ENCODE data around the gene FAM222B. TPM values are rescaled to one million over a fixed set of nuclear protein-coding genes. Genes with fewer than 3 reads are reported as not detected.

Gene FAM222B, protein sequence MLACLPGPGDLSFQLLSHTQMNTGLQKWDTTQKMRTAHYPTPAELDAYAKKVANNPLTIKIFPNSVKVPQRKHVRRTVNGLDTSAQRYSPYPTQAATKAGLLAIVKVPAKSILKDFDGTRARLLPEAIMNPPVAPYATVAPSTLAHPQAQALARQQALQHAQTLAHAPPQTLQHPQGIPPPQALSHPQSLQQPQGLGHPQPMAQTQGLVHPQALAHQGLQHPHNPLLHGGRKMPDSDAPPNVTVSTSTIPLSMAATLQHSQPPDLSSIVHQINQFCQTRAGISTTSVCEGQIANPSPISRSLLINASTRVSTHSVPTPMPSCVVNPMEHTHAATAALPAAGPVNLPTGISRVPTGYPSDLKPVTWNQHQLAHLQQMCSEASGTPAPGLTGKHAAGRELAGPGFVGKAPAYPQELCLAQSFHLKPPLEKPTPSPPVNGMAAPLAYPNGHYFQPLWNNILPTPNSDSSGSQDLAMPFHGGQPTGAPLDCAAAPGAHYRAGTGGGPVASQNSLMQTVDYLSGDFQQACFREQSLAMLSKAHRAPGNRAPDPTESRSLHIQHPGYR
- 17.3 and 17.7 TPM in 2 replicates for total RNA-seq

DNA sequence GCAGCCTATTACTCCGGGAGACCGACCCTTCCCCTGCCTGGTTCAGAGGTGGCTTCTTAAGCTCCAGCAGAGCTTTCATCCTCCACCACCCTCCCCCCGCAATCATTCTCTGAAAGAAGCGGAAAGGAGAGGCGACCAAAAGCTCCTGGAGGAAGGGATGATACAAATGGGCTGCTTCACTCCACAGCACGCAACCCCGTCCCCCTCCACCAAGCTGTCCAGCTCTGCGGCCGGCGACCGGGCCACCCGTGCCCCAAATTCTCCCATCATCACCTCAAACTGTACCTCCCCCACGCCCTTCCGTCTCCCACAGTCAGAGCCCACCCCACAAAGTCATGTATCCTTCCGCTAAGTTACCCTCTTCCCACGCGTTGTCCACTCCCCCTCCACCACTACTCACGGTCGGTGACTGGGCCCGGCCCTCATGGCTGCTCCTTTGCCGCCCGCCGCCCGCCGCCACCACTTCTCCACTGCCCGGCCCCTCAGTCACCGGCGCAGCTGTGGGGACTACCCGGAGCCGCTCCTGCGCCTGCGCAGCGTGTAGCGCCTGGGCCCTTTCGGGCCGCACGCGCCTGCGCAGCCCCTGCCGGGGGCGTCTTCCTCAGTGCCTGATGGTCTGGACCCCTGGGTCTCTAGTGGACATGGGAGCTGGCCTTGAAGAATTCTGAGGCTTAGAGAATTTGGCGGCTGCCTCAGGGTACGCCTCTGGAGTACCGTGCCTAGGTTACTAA, at the start of gene FAM222B:
TSS of gene FAM222B (minus strand) at position 509 of the 731 bp plus-strand sequence. CDS start 76,123 bp downstream, outside the sequence.

GRCh38 chr17:28854457-28855335, 12.1 kb upstream of the FAM222B start, which contains the start of gene ERAL1:
Gene ERAL1, plus strand, starts transcription at chr17:28855016. Its CDS starts 19 bp downstream, at chr17:28855035.

DNA sequence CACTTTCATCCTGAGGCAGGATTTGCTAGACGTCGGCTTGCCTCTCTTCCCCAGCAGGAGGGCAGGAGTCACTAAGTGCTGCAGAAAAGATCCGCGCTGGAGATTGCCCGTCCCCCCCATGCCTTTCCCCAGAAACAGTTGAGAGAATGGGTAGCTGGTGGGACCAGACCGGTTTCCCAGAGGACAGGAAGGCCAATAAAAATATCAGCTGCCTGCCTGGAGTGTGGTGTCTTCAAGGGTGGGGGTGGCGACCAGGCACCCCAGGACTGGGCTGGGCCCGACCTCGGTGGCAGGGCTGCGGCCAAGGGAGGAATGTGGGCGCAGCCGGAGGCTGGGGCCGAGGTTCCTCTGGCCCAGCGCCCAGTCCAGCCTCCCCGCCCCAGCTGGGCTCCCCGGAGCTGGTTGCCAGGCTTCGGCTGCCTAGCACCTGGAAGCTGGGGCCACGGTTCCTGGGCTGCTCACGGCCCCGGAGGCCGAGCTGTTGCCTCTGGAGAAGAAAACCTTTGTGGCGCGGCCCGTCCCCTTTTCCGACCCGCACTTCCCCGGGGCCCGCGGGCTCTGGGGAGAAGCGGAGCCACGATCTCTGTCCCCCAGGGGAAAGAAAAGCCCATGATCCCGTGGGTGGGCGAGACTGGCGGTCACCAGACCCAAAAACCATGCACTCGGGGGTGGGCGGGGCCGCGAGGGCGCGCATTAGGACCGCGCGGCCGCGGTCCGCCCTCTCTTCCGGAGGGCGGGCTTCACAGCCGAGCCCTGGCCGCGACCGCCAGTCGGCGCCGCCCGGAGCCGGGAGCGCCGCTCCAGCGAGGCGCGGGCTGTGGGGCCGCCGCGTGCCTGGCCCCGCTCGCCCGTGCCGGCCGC, 99.1 kb downstream of the FAM222B start, which contains the start of gene TRAF4:
TSS of gene TRAF4 (plus strand) at position 769 of the 861 bp plus-strand sequence. CDS start 102 bp downstream, outside the sequence.

DNA sequence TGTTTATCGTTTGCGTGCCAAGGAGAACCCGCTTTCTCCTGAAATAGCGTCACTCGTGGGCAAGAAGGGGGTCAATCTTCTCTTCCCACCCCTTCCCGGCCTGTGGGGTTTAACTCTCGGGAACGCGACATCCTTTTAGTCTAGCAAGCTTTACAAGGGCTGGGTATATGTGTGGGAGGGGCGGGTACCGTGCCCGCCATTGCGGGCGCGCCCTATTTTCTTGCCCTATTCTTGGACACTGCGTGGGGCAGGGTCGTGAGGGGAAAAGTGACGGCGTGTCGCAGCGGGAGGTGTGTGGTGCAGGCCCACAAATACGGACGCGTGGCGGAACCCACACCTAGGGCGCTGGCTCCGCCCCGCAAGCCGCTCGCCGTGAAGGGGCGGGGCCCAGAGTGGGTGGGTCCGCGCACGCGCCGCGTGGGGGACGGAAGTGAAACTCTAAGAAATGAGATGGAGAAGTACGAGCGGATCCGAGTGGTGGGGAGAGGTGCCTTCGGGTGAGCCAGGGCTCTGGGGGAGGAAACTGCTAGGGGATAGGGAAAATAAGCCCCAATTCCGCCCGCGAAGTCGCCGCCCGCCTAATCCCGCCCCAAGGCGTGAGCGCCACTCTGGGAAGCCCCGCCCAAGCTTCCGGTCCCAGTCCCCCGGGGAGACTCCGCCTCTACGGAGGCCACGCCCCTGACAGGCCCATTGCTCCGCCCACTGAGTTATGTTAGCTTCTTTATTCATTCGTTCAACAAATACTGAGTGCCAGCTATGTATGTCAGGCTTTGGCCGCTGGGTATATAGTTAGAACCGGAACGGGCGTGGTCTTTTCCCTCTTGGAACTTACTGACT, 114.0 kb downstream of the FAM222B start, which contains the start of gene NEK8:
TSS of gene NEK8 (plus strand) at position 425 of the 837 bp plus-strand sequence. CDS start at position 451, 26 bp downstream.

DNA sequence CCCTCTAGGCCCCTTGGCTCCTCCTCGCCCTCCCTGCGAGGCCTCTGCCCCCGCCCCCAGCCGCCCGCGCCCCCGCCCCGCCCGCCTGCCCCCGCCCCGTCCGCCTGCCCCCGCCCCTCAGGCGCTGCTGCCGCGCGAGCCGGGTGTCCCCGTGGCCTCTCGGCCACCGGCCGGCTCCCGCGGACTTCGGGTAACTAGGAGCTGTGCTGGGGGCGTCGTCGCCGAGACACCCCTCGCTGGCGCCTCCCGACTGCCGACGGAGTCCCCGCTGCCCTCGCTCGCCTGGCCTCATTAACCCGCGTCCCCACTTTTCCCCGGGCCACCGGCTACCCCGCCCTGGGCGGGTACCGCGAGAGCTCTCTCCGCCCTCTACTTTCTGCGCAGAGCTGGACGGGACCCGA, 116.4 kb downstream of the FAM222B start, which contains the start of gene TLCD1:
TSS of gene TLCD1 (minus strand) at position 8 of the 401 bp plus-strand sequence. CDS start 136 bp downstream, outside the sequence.

GRCh38 chr17:28717578-28718332, 124.8 kb downstream of the FAM222B start, which contains the start of gene RAB34:
Gene RAB34, minus strand, starts transcription at chr17:28717868. Its CDS starts 602 bp downstream, at chr17:28717266.

DNA sequence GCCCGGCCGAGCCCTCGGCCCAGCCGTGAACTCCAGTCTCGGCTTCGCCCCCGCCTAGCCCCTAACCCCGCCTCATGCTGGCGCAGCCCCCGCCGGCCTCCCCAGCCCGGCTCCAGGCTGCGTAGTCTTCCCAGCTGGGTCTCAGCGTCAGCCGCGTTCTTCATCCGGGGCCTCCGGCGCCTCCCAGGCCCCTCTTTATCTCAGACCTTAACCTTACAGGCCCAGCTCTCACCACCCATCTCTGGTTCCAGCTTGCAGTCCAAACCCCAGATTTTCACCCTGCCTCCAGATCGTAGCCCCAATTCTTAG, 130.9 kb downstream of the FAM222B start, which contains the start of gene PROCA1:
TSS of gene PROCA1 (minus strand) at position 166 of the 309 bp plus-strand sequence. CDS start 228 bp downstream, outside the sequence.

Small RNAs within 50 kb of the gene (small RNA-seq; reads per million reads assigned to genes)
- not detected for gene RF00019
- gene SNORD42A, result not detected
- gene SNORD42B, result 0.16 reads per million
- not detected for gene SNORD4A
- not detected for gene SNORD4B

Other genes starting within 250 kb of the FAM222B start
- 20.9 and 31.7 TPM in 2 replicates for gene SPAG5, start 243.8 kb downstream of the FAM222B start, total RNA-seq
- gene RSKR, start 228.6 kb downstream of the FAM222B start, total RNA-seq, result 4.2 and 8.7 TPM in 2 replicates
- 184 and 187 TPM in 2 replicates for gene BLTP2, start 197.6 kb downstream of the FAM222B start, total RNA-seq
- gene SDF2, start 180.9 kb downstream of the FAM222B start, total RNA-seq, result 38.6 and 39.8 TPM in 2 replicates
- gene SUPT6H, start 180.6 kb downstream of the FAM222B start, total RNA-seq, result 56.6 and 60.1 TPM in 2 replicates
- 0.86 and 1.3 TPM in 2 replicates for gene PROCA1, start 130.9 kb downstream of the FAM222B start, total RNA-seq
- 25.3 and 42.1 TPM in 2 replicates for gene RAB34, start 124.9 kb downstream of the FAM222B start, total RNA-seq
- gene RPL23A, start 122.8 kb downstream of the FAM222B start, total RNA-seq, result 509 and 527 TPM in 2 replicates
- gene TLCD1, start 116.6 kb downstream of the FAM222B start, total RNA-seq, result 1.8 and 2.3 TPM in 2 replicates
- gene NEK8, start 114.0 kb downstream of the FAM222B start, total RNA-seq, result 1.5 and 2.0 TPM in 2 replicates
- gene TRAF4, start 98.8 kb downstream of the FAM222B start, total RNA-seq, result 49.8 and 64.0 TPM in 2 replicates
- gene ERAL1, start 12.2 kb upstream of the FAM222B start, total RNA-seq, result 45.0 and 47.4 TPM in 2 replicates
- 92.9 and 102 TPM in 2 replicates for gene FLOT2, start 54.9 kb upstream of the FAM222B start, total RNA-seq
- gene DHRS13, start 60.3 kb upstream of the FAM222B start, total RNA-seq, result 4.8 and 5.9 TPM in 2 replicates
- 27.4 and 34.3 TPM in 2 replicates for gene PHF12, start 108.7 kb upstream of the FAM222B start, total RNA-seq
- not detected in 2 replicates for gene SEZ6, start 163.2 kb upstream of the FAM222B start, total RNA-seq
- gene PIPOX, start 200.4 kb upstream of the FAM222B start, total RNA-seq, result 2.8 and 3.3 TPM in 2 replicates

Data from vein endothelial cell (primary cell).